Hepatic stellate cell (primary cell): ENCODE measurements around the gene MRPL32.
A peak's percentile ranks its signal among the peaks of the same experiment; 100 is the strongest.
"Not testable (repeated sequence)": the region's sequence is repeated elsewhere in the genome, so short reads cannot be mapped to it uniquely, and the experiment has no call there.

Source experiments
- DNase-seq: peaks from one replicate; pipeline ENCODE4 v3.0.0; 2011; ENCODE audit warnings: low spot score

Gene MRPL32

GRCh38 chr7:42931834-42932651 is at the start of gene MRPL32, which contains the start of gene PSMA2:
Gene MRPL32 (plus strand): TSS chr7:42932376. CDS start chr7:42932387, 11 bp downstream.
Gene PSMA2 (minus strand): TSS chr7:42932174. CDS start chr7:42932158, 16 bp downstream.
- peak; percentile 95 for DNase-seq

DNA sequence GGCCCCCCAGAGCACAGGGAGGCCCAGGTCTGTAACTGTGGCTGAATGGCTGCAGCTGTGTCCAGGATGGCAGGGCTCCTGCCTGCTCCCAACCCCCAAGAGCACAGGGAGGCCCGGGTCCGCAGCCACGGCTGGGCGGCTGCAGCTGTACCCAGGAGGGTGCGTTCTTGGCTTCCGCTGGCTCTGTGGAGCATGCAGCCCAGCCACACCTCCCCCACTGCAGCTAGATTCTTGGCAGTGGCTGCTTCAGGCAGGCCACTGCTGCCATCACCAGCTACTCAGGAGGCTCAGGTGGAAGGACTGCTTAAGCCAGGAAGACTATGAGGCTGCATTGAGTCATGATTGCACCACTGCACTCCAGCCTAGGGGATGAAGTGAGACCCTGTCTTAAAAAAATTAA is 48.2 kb upstream of the MRPL32 start:
- DNase-seq = no peak

GRCh38 chr7:42885183-42885582 is 47.0 kb upstream of the MRPL32 start:
- DNase-seq = not testable (repeated sequence)

DNA sequence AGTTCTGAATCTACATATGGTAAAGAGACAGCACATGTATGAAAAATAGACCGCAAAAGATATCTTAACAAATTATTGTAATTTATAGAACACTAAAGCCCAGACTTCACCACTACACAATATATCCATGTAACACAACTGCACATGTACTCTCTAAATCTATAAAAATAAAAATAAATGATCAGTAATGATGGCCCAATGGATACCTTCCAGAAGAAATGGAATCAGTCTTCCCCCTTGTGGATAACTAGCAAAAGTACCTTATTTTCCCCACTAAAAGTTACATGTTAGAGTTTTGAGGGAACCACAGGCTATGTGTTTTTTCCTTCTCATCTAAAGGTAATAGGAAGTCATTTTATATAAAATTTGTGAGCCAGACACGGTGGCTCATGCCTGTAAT is 46.0 kb upstream of the MRPL32 start:
- no peak for DNase-seq

DNA sequence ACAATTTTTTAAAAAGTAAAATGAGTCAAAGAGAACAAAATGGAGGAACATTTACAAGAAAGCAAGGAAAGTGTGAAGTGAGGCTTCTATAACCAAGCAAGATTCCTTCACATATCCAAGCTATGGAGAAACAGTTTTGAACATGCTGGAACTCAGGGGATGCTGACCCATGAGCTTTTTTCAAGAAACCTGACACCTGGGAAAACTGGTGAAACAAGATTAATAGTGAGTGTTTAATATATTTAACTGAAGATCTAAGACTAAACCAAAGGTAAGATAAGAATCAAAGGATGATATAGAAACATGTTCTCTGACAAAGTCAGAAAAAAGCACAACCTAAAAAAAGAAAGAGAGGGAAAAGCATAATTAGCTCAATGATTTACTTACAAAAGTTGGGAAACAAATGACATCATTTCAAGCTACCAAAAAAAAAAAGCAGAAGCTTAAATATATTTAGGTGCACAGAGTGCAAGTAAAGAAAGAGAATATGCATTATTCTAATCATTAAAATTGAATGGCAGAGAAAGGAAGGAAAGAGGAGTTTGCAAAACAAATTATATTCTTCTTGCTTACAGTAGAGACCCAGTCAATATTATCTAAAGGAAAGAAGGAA is 45.2 kb upstream of the MRPL32 start:
- DNase-seq = no peak

DNA sequence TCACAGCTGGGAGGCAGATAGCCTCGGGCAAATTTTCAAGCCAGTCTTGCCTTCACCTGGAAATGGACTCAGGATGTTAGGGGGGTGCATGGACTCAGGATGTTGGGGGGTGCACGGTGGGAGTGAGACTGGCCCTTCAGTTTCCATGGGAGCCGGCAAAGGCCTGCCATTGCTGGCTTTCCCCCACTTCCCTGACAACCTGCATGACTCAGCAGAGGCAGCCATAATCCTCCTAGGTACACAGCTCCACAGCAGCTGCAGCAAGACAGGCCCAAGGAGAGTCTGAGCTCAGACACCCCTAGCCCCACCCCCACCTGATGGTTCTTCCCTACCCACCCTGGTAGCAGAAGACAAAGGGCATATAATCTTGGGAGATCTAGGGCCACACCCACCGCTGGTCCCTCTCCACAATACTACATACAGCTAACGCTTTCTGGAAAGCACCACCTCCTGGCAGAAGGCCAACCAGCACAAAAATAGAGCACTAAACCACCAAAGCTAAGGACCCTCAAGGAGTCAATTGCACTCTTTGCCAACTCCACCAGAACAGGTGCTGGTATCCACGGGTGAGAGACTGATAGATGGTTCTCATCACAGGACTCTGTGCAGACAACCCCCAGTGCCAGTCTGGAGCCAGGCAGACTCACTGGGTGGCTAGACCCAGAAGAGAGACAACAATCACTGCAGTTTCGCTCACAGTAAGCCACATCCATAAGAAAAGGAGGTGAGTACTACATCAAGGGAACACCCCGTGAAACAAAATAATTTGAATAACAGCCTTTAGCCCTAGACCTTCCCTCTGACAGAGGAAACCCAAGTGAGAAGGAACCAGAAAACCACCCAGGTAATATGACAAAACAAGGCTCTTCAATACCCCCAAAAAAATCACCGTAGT is 38.6 kb upstream of the MRPL32 start:
- DNase-seq = no peak

- no peak for DNase-seq
Observed at GRCh38 chr7:42900842-42901241, 31.3 kb upstream of the MRPL32 start.

DNA sequence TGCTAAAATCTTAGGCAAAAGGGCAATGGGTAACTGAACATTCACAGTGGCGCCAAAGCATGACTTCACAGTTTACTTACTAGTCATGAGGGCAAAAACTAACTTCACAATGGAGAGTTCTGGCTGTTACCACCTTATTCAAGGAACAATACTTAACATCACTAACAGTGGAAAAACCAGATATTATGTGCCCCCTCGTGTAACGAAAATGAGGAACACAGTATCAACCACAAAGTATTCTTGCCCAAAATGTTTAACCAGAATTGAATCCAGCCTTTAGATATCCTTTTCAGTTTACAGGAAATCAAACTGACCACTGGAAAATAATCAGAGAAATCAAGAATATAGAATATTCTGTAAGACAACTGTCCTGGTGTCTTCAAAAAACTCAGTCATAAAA is 29.8 kb upstream of the MRPL32 start:
- DNase-seq = no peak

- no peak for DNase-seq
Observed at GRCh38 chr7:42906181-42906580, 26.0 kb upstream of the MRPL32 start.

GRCh38 chr7:42907316-42907715 is 24.9 kb upstream of the MRPL32 start:
- no peak for DNase-seq

DNA sequence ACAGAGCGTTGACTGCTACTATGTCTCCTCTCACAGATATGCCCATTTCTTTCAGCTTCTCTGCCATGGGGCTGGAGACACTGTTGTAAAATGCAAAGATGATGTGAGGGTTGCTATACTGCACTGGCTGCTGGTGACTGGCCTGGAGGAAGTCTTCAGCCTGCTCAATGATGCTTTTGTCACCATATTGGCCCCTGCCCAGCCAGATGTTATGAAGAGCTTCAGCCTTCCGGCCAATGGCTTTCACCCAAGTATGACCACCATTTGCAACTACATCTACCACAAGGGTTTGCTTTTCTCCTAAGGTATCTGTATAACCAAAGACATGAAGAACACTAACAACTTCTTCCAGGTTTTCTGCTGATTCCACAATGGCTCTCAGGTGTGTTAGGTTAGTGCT is 21.9 kb upstream of the MRPL32 start:
- DNase-seq = no peak

- DNase-seq = peak; percentile 87
Observed at GRCh38 chr7:42911454-42912447, 20.4 kb upstream of the MRPL32 start, which contains the start of gene C7orf25. Gene C7orf25 (minus strand): TSS chr7:42912070. CDS start chr7:42910900, 1,170 bp downstream.

DNA sequence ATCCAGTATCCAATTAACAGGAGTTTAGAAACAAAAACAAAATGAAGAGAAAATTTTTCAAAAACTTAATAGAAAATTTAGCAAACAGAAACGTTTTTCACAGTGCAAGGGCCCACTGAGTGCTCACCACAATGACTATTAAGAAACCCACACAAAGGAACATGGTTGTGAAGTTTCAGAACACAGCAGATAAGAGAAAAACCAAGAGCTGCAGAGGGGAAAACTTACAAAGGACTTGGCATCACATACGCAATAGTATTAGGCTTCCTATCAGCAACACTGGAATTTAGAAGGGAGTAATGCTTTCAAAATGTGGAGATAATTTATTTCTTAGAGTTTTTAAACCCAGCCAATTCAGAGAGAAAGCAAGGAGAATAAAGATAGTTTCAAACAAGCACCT is 18.6 kb upstream of the MRPL32 start:
- no peak for DNase-seq

DNA sequence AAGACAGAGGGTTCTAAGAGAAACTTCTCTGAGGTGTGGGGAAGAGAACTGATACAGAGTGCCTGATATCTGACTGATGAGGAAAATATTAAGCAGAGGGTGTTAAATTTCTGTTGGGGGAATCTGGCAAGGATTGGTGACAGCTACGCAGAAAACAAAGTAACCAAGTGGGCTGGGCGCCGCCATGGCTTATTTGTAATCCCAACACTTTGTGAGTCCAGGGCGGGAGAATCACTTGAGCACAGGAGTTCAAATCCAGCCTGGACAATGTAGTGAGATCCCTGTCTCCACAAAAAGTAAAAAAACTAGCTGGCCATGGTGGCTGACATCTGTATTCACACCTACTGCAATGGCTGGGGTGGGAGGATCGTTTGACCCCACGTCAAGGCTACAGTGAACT is 18.2 kb upstream of the MRPL32 start:
- no peak for DNase-seq

GRCh38 chr7:42914421-42915045 is 17.6 kb upstream of the MRPL32 start:
- no peak for DNase-seq

DNA sequence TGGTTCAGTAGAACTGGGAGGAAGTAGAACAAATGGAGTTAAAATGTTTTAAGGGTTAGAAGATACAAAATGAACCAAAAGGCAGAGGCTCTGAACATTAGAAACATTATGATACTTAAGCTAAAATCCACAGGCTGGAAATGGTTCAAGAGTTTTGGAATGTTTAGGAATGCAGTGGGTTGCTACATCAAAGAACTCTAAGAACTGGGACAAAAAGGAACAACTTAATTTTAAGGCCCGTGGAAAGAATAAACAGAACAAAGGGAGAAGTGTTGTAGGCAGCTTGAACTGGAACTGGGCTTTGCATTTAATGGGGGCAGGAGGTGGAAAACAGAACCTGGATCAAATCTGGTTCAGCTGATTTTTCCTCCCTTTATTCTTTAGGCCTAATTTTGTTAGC is 16.8 kb upstream of the MRPL32 start:
- DNase-seq = no peak

DNA sequence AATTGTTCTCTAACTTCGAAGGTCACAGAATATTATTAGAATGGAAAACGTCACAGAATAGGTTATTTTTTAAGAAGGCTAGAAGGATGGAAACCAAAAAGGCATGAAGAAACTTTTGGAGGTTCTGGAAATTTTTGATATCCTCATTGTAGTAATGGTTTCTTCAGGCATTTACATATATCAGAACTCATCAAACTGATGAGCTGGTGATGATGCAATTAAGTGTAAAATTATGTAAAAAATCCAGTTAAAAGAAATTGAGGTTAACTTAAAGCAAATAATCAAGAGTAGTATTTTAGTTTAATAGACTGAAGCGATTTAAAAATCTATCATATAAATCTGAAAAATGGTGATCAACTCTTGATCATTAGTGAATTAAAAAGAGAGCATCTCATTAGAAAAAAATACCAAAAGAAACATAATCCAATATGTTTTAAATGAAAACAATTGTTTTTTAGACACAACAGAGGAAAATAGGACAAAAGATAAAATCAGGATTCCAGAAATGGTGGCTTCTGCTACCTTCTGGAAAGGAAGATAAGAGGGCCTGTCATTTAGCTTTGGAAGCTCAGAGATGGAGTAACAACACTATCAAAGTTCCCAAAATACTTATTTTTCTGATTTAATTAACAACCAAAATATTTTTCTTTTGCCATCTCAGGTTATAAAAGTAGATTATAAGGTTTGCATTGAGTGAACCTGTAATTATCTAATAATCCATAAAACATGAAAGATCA is 10.0 kb upstream of the MRPL32 start:
- DNase-seq = no peak

DNA sequence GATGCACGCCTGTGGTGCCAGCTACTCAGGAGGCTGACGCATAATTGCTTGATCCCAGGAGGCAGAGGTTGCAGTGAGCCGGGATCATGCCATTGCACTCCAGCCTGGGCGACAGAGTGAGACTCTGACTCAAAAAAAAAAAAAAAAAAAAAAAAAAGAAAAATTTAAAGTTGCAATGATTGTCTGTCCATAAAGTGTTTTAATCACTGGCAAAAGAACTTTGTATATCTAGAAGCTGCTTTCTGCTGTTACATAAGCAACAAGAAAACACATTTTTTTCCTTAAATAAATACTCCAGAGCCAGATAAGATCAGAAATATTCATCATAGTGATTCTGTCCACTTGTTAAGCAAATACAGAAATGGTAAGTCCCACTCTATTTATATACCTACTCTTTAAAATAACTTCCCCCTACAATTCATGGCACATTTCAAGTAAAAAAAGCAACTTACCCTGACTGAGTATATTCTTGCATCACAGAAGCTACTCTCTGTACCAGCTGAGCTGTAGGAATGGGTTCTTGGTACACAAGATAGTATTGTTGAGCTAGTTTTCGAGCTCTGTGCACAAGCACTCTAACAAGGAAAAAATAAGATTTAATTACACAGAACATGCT is 7.8 kb upstream of the MRPL32 start:
- DNase-seq = no peak

DNA sequence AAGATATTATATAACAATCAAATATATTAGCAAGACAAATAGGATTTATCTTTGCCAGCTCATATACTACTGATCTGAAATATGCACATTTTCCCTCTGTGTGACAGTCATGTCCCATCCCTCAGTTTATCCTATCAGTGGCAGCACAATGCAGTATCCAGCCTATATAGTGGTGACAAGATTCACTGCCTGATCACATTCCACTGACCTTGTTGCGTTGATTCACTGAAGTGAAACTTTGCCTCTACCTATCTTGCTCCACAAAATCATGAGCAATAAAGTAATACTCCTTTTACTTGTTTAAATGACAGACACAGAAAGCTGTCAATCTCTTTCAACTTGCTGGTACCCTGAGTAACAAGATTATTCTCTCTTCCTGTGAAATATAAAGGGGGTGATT is 6.5 kb upstream of the MRPL32 start:
- DNase-seq = no peak

GRCh38 chr7:42926204-42926603 is 6.0 kb upstream of the MRPL32 start:
- no peak for DNase-seq
